H1 (cell line): Measurements from ENCODE around the gene TTYH2. TPM values are rescaled to one million over a fixed set of nuclear protein-coding genes. Genes with fewer than 3 reads are reported as not detected.

Experiments used
- CTCF ChIA-PET: fragments of 300-600 bp; sonication (Branson Sonifier 250); formaldehyde crosslinking; loops from one replicate; lab custom pipeline; 2021; ENCODE audit not compliant: partially characterized antibody; lab: Charles Lee
- POLR2A ChIA-PET: fragments of 300-600 bp; sonication (Branson Sonifier 250); formaldehyde crosslinking; loops from one replicate; lab custom pipeline; 2021; ENCODE audit warnings: inconsistent platforms; ENCODE audit not compliant: partially characterized antibody; lab: Charles Lee
- DNase-seq, 2 experiments: peaks; one replicate each; pipeline versions ENCODE4 v3.0.0 to v3.0.0-alpha.2; 2010 to 2022; ENCODE audit warnings: low spot score in 2 of 2, low read depth in 1 of 2, mixed read lengths in 1 of 2
- FAIRE-seq: peaks from 2 replicates; lab custom pipeline; 2011; peaks lifted over from hg19 to GRCh38; lab: Jason Lieb, UNC
- H2AFZ ChIP-seq: 2 replicates; pipeline ENCODE4 v1.8.1; 2012; ENCODE audit warnings: low read length, inconsistent platforms
- H2AK5ac ChIP-seq: 2 replicates; pipeline ENCODE4 v1.6.1; 2013; ENCODE audit warnings: low read depth, low read length
- H2BK120ac ChIP-seq: replicated peaks from 2 replicates; pipeline ENCODE3; 2013; ENCODE audit warnings: low read depth, low read length, inconsistent platforms
- H2BK12ac ChIP-seq: 2 replicates; pipeline ENCODE4 v1.6.1; 2013; ENCODE audit warnings: low read depth, low read length
- H2BK15ac ChIP-seq: 2 replicates; pipeline ENCODE4 v1.6.1; 2013; ENCODE audit warnings: low read length
- H2BK20ac ChIP-seq: 2 replicates; pipeline ENCODE4 v1.6.1; 2013; ENCODE audit warnings: low read length
- H2BK5ac ChIP-seq: 2 replicates; pipeline ENCODE4 v1.6.1; 2013; ENCODE audit warnings: low read depth, low read length
- H3K14ac ChIP-seq: 2 replicates; pipeline ENCODE4 v1.6.1; 2013; ENCODE audit warnings: inconsistent platforms; ENCODE audit not compliant: insufficient read length
- H3K18ac ChIP-seq: 2 replicates; pipeline ENCODE4 v1.6.1; 2013; ENCODE audit warnings: low read length; ENCODE audit errors: extremely low read depth
- H3K23ac ChIP-seq: 2 replicates; pipeline ENCODE4 v1.6.1; 2013; ENCODE audit warnings: inconsistent platforms; ENCODE audit not compliant: insufficient read length
- H3K23me2 ChIP-seq: 2 replicates; pipeline ENCODE4 v1.6.1; 2013; ENCODE audit warnings: low read depth, low read length
- H3K27ac ChIP-seq: 2 replicates; pipeline ENCODE4 v1.6.1; 2011; ENCODE audit warnings: low read depth, low read length, inconsistent platforms
- H3K27me3 ChIP-seq, 4 experiments: replicated peaks in 1 of 4; 1 replicate in 1 of 4; 2 replicates in 3 of 4; pipeline versions ENCODE4 v1.6.1 to v1.8.1; 2011 to 2013; ENCODE audit warnings: low read length in 3 of 4, mild to moderate bottlenecking in 3 of 4, inconsistent platforms in 2 of 4, mixed read lengths in 2 of 4, moderate library complexity in 1 of 4; ENCODE audit not compliant: control insufficient read depth in 3 of 4, insufficient read depth in 3 of 4; ENCODE audit errors: extremely low read depth in 1 of 4
- H3K36me3 ChIP-seq, 4 experiments: 2 replicates each; pipeline versions ENCODE4 v1.6.1 to v1.8.1; 2011 to 2013; ENCODE audit warnings: mild to moderate bottlenecking in 4 of 4, low read length in 3 of 4, moderate library complexity in 2 of 4, control low read depth in 1 of 4, inconsistent platforms in 1 of 4; ENCODE audit not compliant: insufficient read depth in 4 of 4, control insufficient read depth in 2 of 4
- H3K4ac ChIP-seq: replicated peaks from 2 replicates; pipeline ENCODE3; 2013; ENCODE audit warnings: low read length, low read depth, mixed read lengths, inconsistent platforms; ENCODE audit not compliant: insufficient read length
- H3K4me1 ChIP-seq, 4 experiments: replicated peaks in 1 of 4; 1 replicate in 1 of 4; 2 replicates in 3 of 4; pipeline versions ENCODE4 v1.6.1 to v1.8.1; 2011 to 2013; ENCODE audit warnings: low read length in 3 of 4, inconsistent platforms in 2 of 4, mixed read lengths in 1 of 4; ENCODE audit not compliant: insufficient read depth in 4 of 4, control insufficient read depth in 3 of 4
- H3K4me2 ChIP-seq, 2 experiments: 2 replicates each; pipeline versions ENCODE4 v1.6.1 to v1.8.1; 2011 to 2013; ENCODE audit warnings: low read depth in 2 of 2, low read length in 2 of 2, control low read depth in 1 of 2, inconsistent platforms in 1 of 2, mild to moderate bottlenecking in 1 of 2; ENCODE audit not compliant: insufficient read depth in 1 of 2
- H3K4me3 ChIP-seq, 4 experiments: fragments of 200-600, 300-600 bp in 1 of 4; sonication (generic), shearing (Covaris generic), sonication (Bioruptor Twin) in 1 of 4; 2 replicates each; pipeline versions ENCODE4 v1.5.1 to v1.8.1; 2011 to 2016; ENCODE audit warnings: low read length in 4 of 4, low read depth in 3 of 4, control low read depth in 2 of 4, inconsistent platforms in 2 of 4, mild to moderate bottlenecking in 2 of 4, mixed read lengths in 1 of 4, moderate library complexity in 1 of 4; ENCODE audit not compliant: insufficient read depth in 2 of 4; ENCODE audit errors: extremely low read depth in 1 of 4
- H3K56ac ChIP-seq: replicated peaks from 2 replicates; pipeline ENCODE3; 2013; ENCODE audit warnings: low read depth, mild to moderate bottlenecking, mixed read lengths, low read length, inconsistent platforms; ENCODE audit not compliant: insufficient read length
- H3K79me1 ChIP-seq: 2 replicates; pipeline ENCODE4 v1.6.1; 2013; ENCODE audit warnings: low read depth, low read length, control low read depth
- H3K79me2 ChIP-seq, 2 experiments: 2 replicates each; pipeline versions ENCODE4 v1.6.1 to v1.8.1; 2012 to 2013; ENCODE audit warnings: low read length in 2 of 2, mild to moderate bottlenecking in 2 of 2, inconsistent platforms in 1 of 2; ENCODE audit not compliant: insufficient read depth in 2 of 2, control insufficient read depth in 1 of 2
- H3K9ac ChIP-seq, 4 experiments: replicated peaks in 1 of 4; 1 replicate in 1 of 4; 2 replicates in 3 of 4; pipeline versions ENCODE4 v1.6.1 to v1.8.1; 2011 to 2013; ENCODE audit warnings: low read depth in 3 of 4, low read length in 3 of 4, control low read depth in 2 of 4, mild to moderate bottlenecking in 2 of 4, moderate library complexity in 2 of 4, inconsistent platforms in 1 of 4; ENCODE audit errors: extremely low read depth in 1 of 4
- H3K9me3 ChIP-seq, 2 experiments: 2 replicates each; pipeline versions ENCODE4 v1.6.1 to v1.8.1; 2012 to 2013; ENCODE audit warnings: mild to moderate bottlenecking in 2 of 2, moderate library complexity in 2 of 2, control low read depth in 1 of 2, inconsistent platforms in 1 of 2, low read depth in 1 of 2, low read length in 1 of 2, mixed read lengths in 1 of 2; ENCODE audit not compliant: insufficient read depth in 2 of 2
- H4K20me1 ChIP-seq, 2 experiments: replicated peaks in 1 of 2; 2 replicates each; pipeline versions ENCODE3 to v1.8.1; 2011 to 2013; ENCODE audit warnings: inconsistent platforms in 2 of 2, low read length in 2 of 2, mild to moderate bottlenecking in 1 of 2; ENCODE audit not compliant: insufficient read depth in 2 of 2, control insufficient read depth in 1 of 2
- H4K5ac ChIP-seq: 2 replicates; pipeline ENCODE4 v1.6.1; 2013; ENCODE audit warnings: low read length, low read depth, mixed read lengths, inconsistent platforms; ENCODE audit not compliant: insufficient read length
- H4K8ac ChIP-seq: 2 replicates; pipeline ENCODE4 v1.8.0; 2013; ENCODE audit warnings: mild to moderate bottlenecking, moderate library complexity, low read length, inconsistent platforms; ENCODE audit not compliant: insufficient read depth; ENCODE audit errors: extremely low read depth
- H4K91ac ChIP-seq: replicated peaks from 2 replicates; pipeline ENCODE3; 2013; ENCODE audit warnings: low read length, mixed read lengths, inconsistent platforms; ENCODE audit not compliant: insufficient read length
- BCL11A ChIP-seq, 2 experiments: IDR thresholded peaks; one replicate each; pipeline ENCODE4 v1.6.1; 2011; ENCODE audit warnings: low read depth in 2 of 2, low read length in 2 of 2, mild to moderate bottlenecking in 2 of 2
- EGR1 ChIP-seq: IDR thresholded peaks from 2 replicates; pipeline ENCODE4 v1.6.1; 2011; ENCODE audit warnings: low read depth, low read length, borderline replicate concordance
- GABPA ChIP-seq: IDR thresholded peaks from 2 replicates; pipeline ENCODE4 v1.6.1; 2011; ENCODE audit warnings: mild to moderate bottlenecking, low read length, moderate library complexity, borderline replicate concordance; ENCODE audit not compliant: insufficient read depth
- MAX ChIP-seq: IDR thresholded peaks from 2 replicates; pipeline ENCODE4 v1.6.1; 2012; ENCODE audit warnings: inconsistent platforms
- SAP30 ChIP-seq: fragments of 300-600 bp; sonication (generic); IDR thresholded peaks from 2 replicates; pipeline ENCODE4 v1.7.1; 2012; ENCODE audit warnings: low read length, moderate library complexity, mild to moderate bottlenecking, inconsistent platforms; ENCODE audit not compliant: insufficient read depth, insufficient replicate concordance
- YY1 ChIP-seq: IDR thresholded peaks from 2 replicates; pipeline ENCODE4 v1.6.1; 2011; ENCODE audit warnings: low read depth, mild to moderate bottlenecking, low read length
- WGBS, 2 experiments: shearing (Covaris generic) in 1 of 2; methylation state at CpG; one replicate each; pipeline versions ENCODE4 v1.1.6 to v1.1.7; 2013 to 2015; ENCODE audit warnings: low lambda C conversion rate in 2 of 2, mixed read lengths in 2 of 2, inconsistent platforms in 1 of 2, low coverage in 1 of 2, missing lambda C conversion rate in 1 of 2; ENCODE audit not compliant: insufficient replicate concordance in 2 of 2, insufficient coverage in 1 of 2, insufficient read length in 1 of 2; ENCODE audit errors: extremely low coverage in 1 of 2, missing lambda C conversion rate in 1 of 2; 5-methylcytosine and 5-hydroxymethylcytosine counted together
- polyA plus RNA-seq, 7 experiments: library from polyadenylated mRNA; depleted of rRNA in 3 of 7; stranded (reverse) in 5 of 7; unstranded in 2 of 7; fragments of >200 nt in 5 of 7; fragments of 200-250 nt in 2 of 7; gene quantifications; 1 replicate in 5 of 7; 2 replicates in 1 of 7; 4 replicates in 1 of 7; pipeline versions ENCODE4 v1.2.1 to v1.2.3, GENCODE V29; 2011 to 2013; ENCODE audit warnings: missing spikeins in 2 of 7, mixed read lengths in 2 of 7
- total RNA-seq: library from RNA; stranded (reverse); fragmentation: NEBNext Ultra II Directional; extraction: Animal tissue kit (Norgen Biotek cat#: 25700); gene quantifications from 2 replicates; pipeline ENCODE4 v1.2.1, GENCODE V29; 2021
- TF ChIP-seq, protein P1 (sequence below): IDR thresholded peaks from 2 replicates; pipeline ENCODE4 v1.6.1; 2011; ENCODE audit warnings: low read length, improper control_type of control experiment

Gene TTYH2
- total and polyA plus RNA-seq, 2 of the 8 experiments (the other 6 are each of a cell fraction or from before 2014, with no cell fraction given): 3.2 to 9.2 TPM

DNA sequence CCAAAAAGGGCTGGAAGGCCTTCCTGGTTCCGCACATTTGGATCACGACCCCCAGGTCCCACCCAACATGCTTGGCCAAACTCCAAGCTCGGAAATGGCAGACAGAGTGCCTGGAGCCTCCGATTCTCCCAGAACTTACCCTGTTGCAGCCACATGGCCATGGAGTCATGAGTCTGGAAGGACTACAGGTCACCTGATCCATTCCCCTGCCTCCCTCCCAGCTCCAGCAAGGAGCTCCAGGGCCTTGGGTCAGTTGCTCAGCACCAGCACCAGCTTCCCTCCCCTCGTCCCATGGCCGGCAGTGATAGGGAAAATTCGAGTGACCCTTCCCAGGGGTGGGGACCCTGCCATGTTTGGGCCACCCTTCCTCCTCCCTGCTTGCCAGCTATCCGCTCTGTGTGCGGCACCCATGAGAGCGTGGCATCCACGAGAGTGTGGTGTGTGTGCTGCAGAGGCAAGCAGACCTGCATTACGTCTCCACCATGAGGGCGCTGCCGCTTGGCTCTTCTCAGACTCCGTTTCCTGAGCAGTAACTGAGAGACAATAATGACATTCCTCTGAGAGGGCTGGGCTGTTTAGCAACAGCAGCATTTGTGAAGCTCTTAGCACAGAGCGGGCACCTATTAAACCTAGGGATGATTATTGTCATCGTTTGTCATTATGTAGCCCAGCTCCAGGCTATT lies 31.2 kb upstream of the TTYH2 start:
- H3K79me2 ChIP-seq: no peaks in the 10 kb centered on the region
- peak overlapping the region; percentile 80; the same call in 1 of the 2 replicates for H4K8ac ChIP-seq
- TF ChIP-seq, protein P1, sequence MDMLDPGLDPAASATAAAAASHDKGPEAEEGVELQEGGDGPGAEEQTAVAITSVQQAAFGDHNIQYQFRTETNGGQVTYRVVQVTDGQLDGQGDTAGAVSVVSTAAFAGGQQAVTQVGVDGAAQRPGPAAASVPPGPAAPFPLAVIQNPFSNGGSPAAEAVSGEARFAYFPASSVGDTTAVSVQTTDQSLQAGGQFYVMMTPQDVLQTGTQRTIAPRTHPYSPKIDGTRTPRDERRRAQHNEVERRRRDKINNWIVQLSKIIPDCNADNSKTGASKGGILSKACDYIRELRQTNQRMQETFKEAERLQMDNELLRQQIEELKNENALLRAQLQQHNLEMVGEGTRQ: no peak
- TF ChIP-seq MAX (peak; percentile 34; the same call in 1 of the 2 replicates), BCL11A (IDR thresholded peaks at IDR 0.05; ENCODE audit: low read depth in 2 of 2, low read length in 2 of 2) (no peak), EGR1 (no peak), SAP30 (no peak), GABPA (no peak), YY1 (no peak)
- no peaks in the 10 kb centered on the region for H3K23me2 ChIP-seq
- no peak overlapping the region for H3K27ac ChIP-seq
- no peaks in the 10 kb centered on the region for H3K36me3 ChIP-seq
- H2BK20ac ChIP-seq: no peak overlapping the region
- H3K4me2 ChIP-seq: no peak overlapping the region
- no peaks in the 10 kb centered on the region for H3K79me1 ChIP-seq
- no peaks in the 10 kb centered on the region for H3K27me3 ChIP-seq
- FAIRE-seq (no peak), DNase-seq (no peak)
- H4K5ac ChIP-seq: no peak overlapping the region
- H3K4me1 ChIP-seq: 0 out of 7 replicates have a peak, but pooled peaks cover 0 to 4% (median 0%) of the 10 kb centered on the region in 4 experiments
- peak overlapping the region; percentile 71 for H2BK5ac ChIP-seq
- peaks cover 0 to 2% of the 10 kb centered on the region in 2 experiments for H4K20me1 ChIP-seq
- ChIA-PET CTCF (interaction anchor here (0.8 to 5.1 kb wide), 12 partner anchors 9 to 318 kb away, joined by 3 to 23 read pairs (median 6); partner anchors contain the start of gene RPL38), POLR2A (interaction anchor here (1.3 to 2.7 kb wide), 3 partner anchors 9 to 27 kb away, joined by 3 to 12 read pairs (median 3); partner anchors contain the start of gene RPL38)
- H4K91ac ChIP-seq: no peak overlapping the region
- no peak overlapping the region for H2BK120ac ChIP-seq
- H3K23ac ChIP-seq: peak overlapping the region; percentile 10
- no peak overlapping the region for H3K18ac ChIP-seq
- peak overlapping the region; percentile 36; the same call in 1 of the 2 replicates for H2AFZ ChIP-seq
- H3K4me3 ChIP-seq: no peak overlapping the region
- no peak overlapping the region for H3K14ac ChIP-seq
- H2BK15ac ChIP-seq: 0 out of 2 replicates have a peak overlapping the region, but pooled peaks have one; percentile 65
- peak overlapping the region; percentile 19 for H3K4ac ChIP-seq
- no peaks in the 10 kb centered on the region for H3K9me3 ChIP-seq
- no peak overlapping the region for H2AK5ac ChIP-seq
- H2BK12ac ChIP-seq: peak overlapping the region; percentile 84; the same call in 1 of the 2 replicates
- 91% methylated on average over 17 of the region's 17 CpGs; no CpG with 5 or more reads in 1 of the 2 experiments for WGBS, 2 experiments
- H3K9ac ChIP-seq: no peak overlapping the region
- H3K56ac ChIP-seq: no peak overlapping the region
